CD4-positive, alpha-beta memory T cell (primary cell): ENCODE results near the gene ABI1. TPM values are rescaled to one million over a fixed set of nuclear protein-coding genes. Genes with fewer than 3 reads are reported as not detected.

Experiments
- CTCF ChIA-PET: fragments of 350-600 bp; sonication (Branson Sonifier 250); formaldehyde crosslinking; loops from one replicate; lab custom pipeline; 2021; ENCODE audit warnings: inconsistent platforms; ENCODE audit not compliant: partially characterized antibody; lab: Charles Lee
- POLR2A ChIA-PET: fragments of 350-600 bp; sonication (Branson Sonifier 250); formaldehyde crosslinking; loops from one replicate; lab custom pipeline; 2021; ENCODE audit not compliant: partially characterized antibody; lab: Charles Lee
- DNase-seq, 5 donors: peaks; one replicate each; pipeline versions ENCODE4 v3.0.0 to v3.0.0-alpha.2; 2020 to 2022; ENCODE audit warnings: mixed read lengths in 1 of 5
- H3K27ac ChIP-seq: one replicate; pipeline ENCODE4 v1.7.0; 2013; ENCODE audit warnings: low read depth, low read length
- H3K27me3 ChIP-seq: 2 replicates; pipeline ENCODE4 v1.7.0; 2013; ENCODE audit warnings: mild to moderate bottlenecking, low read length, moderate library complexity; ENCODE audit not compliant: insufficient read depth
- H3K36me3 ChIP-seq: 2 replicates; pipeline ENCODE4 v1.7.0; 2013; ENCODE audit warnings: mild to moderate bottlenecking, low read length, moderate library complexity; ENCODE audit not compliant: insufficient read depth
- H3K4me1 ChIP-seq: 2 replicates; pipeline ENCODE4 v1.7.0; 2013; ENCODE audit warnings: mild to moderate bottlenecking, low read length, moderate library complexity; ENCODE audit not compliant: insufficient read depth
- H3K4me3 ChIP-seq, 2 donors: one replicate each; pipeline ENCODE4 v1.7.0; 2013; ENCODE audit warnings: low read length in 2 of 2, mild to moderate bottlenecking in 1 of 2
- H3K9me3 ChIP-seq, 2 donors: one replicate each; pipeline ENCODE4 v1.7.0; 2013; ENCODE audit warnings: low read length in 2 of 2, control low read depth in 1 of 2; ENCODE audit not compliant: control insufficient read depth in 1 of 2
- H3K27ac Mint-ChIP-seq, 7 donors: one replicate each; pipeline ENCODE4 v1.8.0; 2020 to 2021; ENCODE audit warnings: mixed read lengths in 7 of 7, mild to moderate bottlenecking in 6 of 7, inconsistent platforms in 3 of 7, moderate library complexity in 3 of 7
- H3K27me3 Mint-ChIP-seq, 2 donors: one replicate each; pipeline ENCODE4 v1.8.0; 2020 to 2021; ENCODE audit warnings: mixed read lengths in 2 of 2
- H3K36me3 Mint-ChIP-seq, 2 donors: one replicate each; pipeline ENCODE4 v1.8.0; 2020 to 2021; ENCODE audit warnings: mixed read lengths in 2 of 2, inconsistent platforms in 1 of 2, mild to moderate bottlenecking in 1 of 2
- H3K4me1 Mint-ChIP-seq, 4 donors: one replicate each; pipeline ENCODE4 v1.8.0; 2020 to 2021; ENCODE audit warnings: mixed read lengths in 4 of 4, mild to moderate bottlenecking in 1 of 4
- H3K4me3 Mint-ChIP-seq, 8 donors: one replicate each; pipeline ENCODE4 v1.8.0; 2020 to 2021; ENCODE audit warnings: mixed read lengths in 8 of 8, mild to moderate bottlenecking in 7 of 8, moderate library complexity in 6 of 8, inconsistent platforms in 3 of 8
- H3K9me3 Mint-ChIP-seq, 8 donors: one replicate each; pipeline ENCODE4 v1.8.0; 2020 to 2021; ENCODE audit warnings: mixed read lengths in 8 of 8, mild to moderate bottlenecking in 5 of 8, inconsistent platforms in 3 of 8, moderate library complexity in 1 of 8
- intact Hi-C: fragments of 100-400 bp; cut with micrococcal nuclease; formaldehyde crosslinking; loops from one replicate; pipeline ENCODE4 v1.15.1; 2023
- polyA plus RNA-seq, 2 donors: library from polyadenylated mRNA; unstranded; fragments of 300-500 nt; fragmentation: Illumina TruSeq; gene quantifications; one replicate each; pipeline ENCODE4 v1.2.3, GENCODE V29; 2021
- total RNA-seq, 2 experiments: library from RNA; stranded (reverse); gene quantifications; one replicate each; pipeline ENCODE4 v1.2.3, GENCODE V29; 2021

The ABI1 gene
- total and polyA plus RNA-seq, 4 experiments from 2014 or later: 62.2 to 87.6 (median 71.4) TPM

DNA sequence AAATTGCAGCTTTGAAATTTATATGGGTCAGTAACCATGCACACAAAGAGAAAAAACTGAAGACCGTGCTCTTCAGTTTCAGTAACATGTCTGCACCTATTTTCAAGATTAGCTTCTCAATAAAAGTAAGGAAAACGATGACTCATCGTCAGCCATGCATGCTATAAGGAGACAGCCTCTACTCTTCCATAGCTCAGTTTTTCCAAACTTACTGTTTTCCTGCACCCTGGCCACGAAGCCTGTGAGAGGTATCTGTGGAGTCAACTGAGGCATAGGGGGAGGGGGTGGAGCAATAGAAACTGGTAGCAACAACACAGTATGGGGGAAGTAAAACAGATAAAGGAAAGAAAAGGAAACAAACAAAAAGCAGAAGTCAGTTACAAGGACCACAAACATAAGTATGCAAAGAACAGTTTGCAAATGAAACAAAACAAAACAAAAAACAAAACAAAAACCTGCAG lies 105.3 kb downstream of the ABI1 start:
- Mint-ChIP-seq H3K4me3 (no peak overlapping the region), H3K4me1 (peaks cover 0 to 4% (median 2%) of the 10 kb centered on the region in 4 donors), H3K9me3 (no peaks in the 10 kb centered on the region), H3K27me3 (no peaks in the 10 kb centered on the region), H3K36me3 (peaks cover 31 to 50% of the 10 kb centered on the region in 2 donors), H3K27ac (peak overlapping the region in 4 of 7 donors; percentile 18 to 86 (median 60))
- H3K9me3 ChIP-seq: no peaks in the 10 kb centered on the region
- no peaks in the 10 kb centered on the region for H3K4me1 ChIP-seq
- ChIA-PET POLR2A (no interaction called here), CTCF (no interaction called here)
- peaks cover 9% of the 10 kb centered on the region for H3K36me3 ChIP-seq
- no peaks in the 10 kb centered on the region for H3K27me3 ChIP-seq
- no peak overlapping the region for H3K27ac ChIP-seq
- DNase-seq: no peak
- no peak overlapping the region for H3K4me3 ChIP-seq
- intact Hi-C loops: no loop called here

DNA sequence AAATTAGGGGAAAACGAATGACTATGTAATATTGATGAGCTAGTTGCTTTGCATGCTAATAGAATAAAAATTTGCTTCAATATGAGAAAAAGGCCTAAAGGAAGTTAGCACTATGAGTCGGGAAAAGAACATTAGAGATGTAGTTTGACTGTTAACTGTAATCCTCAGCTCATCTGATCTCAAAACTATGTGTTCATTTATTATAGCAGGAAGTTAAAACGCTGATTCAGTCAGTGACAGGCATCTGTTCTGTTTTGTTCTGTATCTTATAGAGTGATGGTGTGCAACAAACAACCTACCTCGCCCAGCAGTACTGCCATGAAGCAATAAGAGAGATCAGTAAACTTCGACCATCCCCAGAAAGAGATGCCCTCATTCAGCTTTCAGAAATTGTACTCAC lies 114.7 kb downstream of the ABI1 start:
- Mint-ChIP-seq H3K4me1 (peaks cover 4 to 10% (median 6%) of the 10 kb centered on the region in 4 donors), H3K27ac (peak overlapping the region in 4 of 7 donors; percentile 15 to 63 (median 40)), H3K27me3 (no peaks in the 10 kb centered on the region), H3K36me3 (peaks cover 24 to 50% of the 10 kb centered on the region in 2 donors), H3K4me3 (no peak overlapping the region), H3K9me3 (no peaks in the 10 kb centered on the region)
- no peak overlapping the region for H3K4me3 ChIP-seq
- POLR2A ChIA-PET: no interaction called here
- intact Hi-C loops: no loop called here
- CTCF ChIA-PET: interaction anchor here (0.5 kb wide), 1 partner anchor 1041 kb away, joined by 3 read pairs; no protein-coding TSS in a partner anchor
- no peaks in the 10 kb centered on the region for H3K27me3 ChIP-seq
- H3K36me3 ChIP-seq: peaks cover 9% of the 10 kb centered on the region
- no peak for DNase-seq
- no peaks in the 10 kb centered on the region for H3K4me1 ChIP-seq
- H3K27ac ChIP-seq: no peak overlapping the region
- no peaks in the 10 kb centered on the region for H3K9me3 ChIP-seq

DNA sequence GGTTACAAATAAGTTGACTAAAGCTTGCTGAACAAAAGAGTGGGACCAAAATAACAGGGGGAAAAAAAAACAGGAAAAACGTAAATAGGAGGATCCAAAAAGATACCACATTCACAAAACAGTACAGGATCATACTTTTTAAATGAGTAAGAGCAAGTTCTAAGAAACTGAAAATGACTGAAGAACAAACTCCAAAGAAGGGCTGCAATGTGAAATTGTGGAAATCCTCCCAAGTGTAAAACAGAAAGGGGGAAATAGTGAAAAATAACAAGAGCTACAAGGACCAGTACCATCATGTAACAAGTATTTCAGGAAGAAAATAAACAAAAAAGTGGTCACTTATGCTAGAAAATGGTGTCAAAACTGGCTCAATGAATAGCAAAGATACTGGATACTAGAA lies 116.9 kb downstream of the ABI1 start:
- H3K27me3 Mint-ChIP-seq: no peaks in the 10 kb centered on the region

DNA sequence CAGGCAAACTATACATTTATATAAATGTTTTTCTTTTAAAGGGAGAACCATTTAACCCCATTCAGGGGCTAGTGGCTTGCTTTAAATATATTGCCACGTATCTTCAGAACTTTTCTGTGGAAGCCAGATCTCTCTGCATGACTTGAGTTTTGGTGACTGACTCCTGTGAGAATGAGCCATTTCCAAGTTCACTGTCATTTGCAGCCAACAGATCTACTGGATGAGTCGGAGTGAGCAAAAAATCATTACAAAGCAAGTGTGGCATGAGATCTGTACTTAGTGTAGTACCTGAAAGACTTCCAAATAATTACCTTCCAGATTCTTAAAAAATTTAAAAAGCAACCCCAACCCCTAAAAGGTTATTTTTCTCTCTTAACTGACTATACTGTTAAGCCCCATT lies 117.7 kb downstream of the ABI1 start:
- no peak overlapping the region for H3K27ac ChIP-seq
- H3K36me3 ChIP-seq: peaks cover 9% of the 10 kb centered on the region
- no peaks in the 10 kb centered on the region for H3K27me3 ChIP-seq
- no peak overlapping the region for H3K4me3 Mint-ChIP-seq
- no peak for DNase-seq
- H3K4me1 ChIP-seq: peaks cover 14% of the 10 kb centered on the region
- no peaks in the 10 kb centered on the region for H3K27me3 Mint-ChIP-seq
- intact Hi-C loops: no loop called here
- no peaks in the 10 kb centered on the region for H3K9me3 ChIP-seq
- H3K9me3 Mint-ChIP-seq: no peaks in the 10 kb centered on the region
- peaks cover 23 to 54% of the 10 kb centered on the region in 2 donors for H3K36me3 Mint-ChIP-seq
- H3K4me1 Mint-ChIP-seq: peaks cover 24 to 30% (median 27%) of the 10 kb centered on the region in 4 donors
- H3K4me3 ChIP-seq: no peak overlapping the region
- peak overlapping the region in 1 of 7 donors; percentile 74 for H3K27ac Mint-ChIP-seq
- ChIA-PET POLR2A (no interaction called here), CTCF (no interaction called here)

More for the DNA sequence above, 116.9 kb downstream of the ABI1 start:
- no peak overlapping the region for H3K4me3 ChIP-seq
- no peak overlapping the region for H3K27ac ChIP-seq
- Mint-ChIP-seq H3K4me3 (no peak overlapping the region), H3K36me3 (peaks cover 23 to 57% of the 10 kb centered on the region in 2 donors), H3K9me3 (no peaks in the 10 kb centered on the region), H3K27ac (peak overlapping the region in 3 of 7 donors; percentile 14 to 80 (median 47)), H3K4me1 (peaks cover 21 to 24% (median 22%) of the 10 kb centered on the region in 4 donors)
- H3K36me3 ChIP-seq: peaks cover 9% of the 10 kb centered on the region
- H3K9me3 ChIP-seq: no peaks in the 10 kb centered on the region
- DNase-seq: no peak
- no peaks in the 10 kb centered on the region for H3K27me3 ChIP-seq
- intact Hi-C loops: no loop called here
- H3K4me1 ChIP-seq: peaks cover 6% of the 10 kb centered on the region
- CTCF ChIA-PET: no interaction called here
- POLR2A ChIA-PET: no interaction called here

DNA sequence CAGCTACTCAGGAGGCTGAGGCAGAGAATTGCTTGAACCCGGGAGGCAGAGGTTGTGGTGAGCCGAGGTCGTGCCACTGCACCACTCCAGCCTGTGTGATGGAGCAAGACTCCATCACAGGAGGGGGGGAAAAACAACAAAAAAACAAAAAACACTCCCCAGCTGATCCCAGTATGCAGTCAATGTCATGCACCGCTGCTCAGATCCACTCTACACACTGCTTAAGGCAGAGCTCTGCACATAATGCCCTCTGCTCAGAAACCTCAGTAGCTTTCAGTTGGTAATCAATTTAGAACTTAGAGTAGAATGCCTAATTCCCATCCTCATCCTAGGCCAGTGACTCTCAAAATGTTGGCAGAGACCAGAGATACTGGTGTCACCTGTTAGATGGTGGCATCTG lies 119.4 kb downstream of the ABI1 start:
- Histone ChIP-seq H3K4me1 (peaks cover 19% of the 10 kb centered on the region), H3K4me3 (no peak overlapping the region), H3K27ac (no peak overlapping the region), H3K36me3 (peaks cover 5% of the 10 kb centered on the region), H3K9me3 (no peaks in the 10 kb centered on the region), H3K27me3 (no peaks in the 10 kb centered on the region)
- Mint-ChIP-seq H3K9me3 (no peaks in the 10 kb centered on the region), H3K27me3 (no peaks in the 10 kb centered on the region), H3K27ac (peak overlapping the region in 3 of 7 donors; percentile 17 to 74 (median 50)), H3K36me3 (peaks cover 23 to 47% of the 10 kb centered on the region in 2 donors), H3K4me1 (peaks cover 28 to 36% (median 33%) of the 10 kb centered on the region in 4 donors), H3K4me3 (no peak overlapping the region)
- DNase-seq: no peak
- ChIA-PET POLR2A (no interaction called here), CTCF (interaction anchor here (0.7 to 3.1 kb wide), 2 partner anchors 15 to 20 kb away, joined by 3 to 18 read pairs; no protein-coding TSS in a partner anchor)
- intact Hi-C loops: no loop called here

DNA sequence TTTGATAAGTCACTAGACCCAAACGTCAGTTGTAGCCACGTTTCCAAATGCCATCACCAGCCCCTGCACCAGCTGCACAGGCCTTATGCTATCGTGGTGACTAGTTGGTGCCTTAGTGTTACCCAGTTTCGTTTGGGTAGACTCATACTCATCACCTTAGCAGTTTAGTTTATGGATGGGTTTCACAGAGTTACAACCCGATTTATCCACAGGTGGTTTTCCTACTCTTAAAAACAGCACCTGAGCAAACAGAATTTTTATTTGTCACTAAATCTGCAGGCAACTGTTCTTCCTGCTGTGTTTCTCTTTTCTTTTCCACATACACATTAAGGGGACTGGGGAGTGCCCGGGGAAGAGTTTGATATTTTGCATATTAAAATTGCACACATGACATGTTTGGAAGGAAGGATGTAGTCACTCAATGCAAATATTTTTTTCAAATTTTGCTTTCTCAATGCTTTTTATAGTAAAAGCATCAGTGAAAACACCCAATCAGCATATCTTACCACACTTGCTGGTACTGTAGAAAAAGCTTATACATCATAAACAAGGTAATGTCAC lies 121.6 kb downstream of the ABI1 start:
- peak overlapping the region in 7 of 8 donors; percentile 5 to 55 (median 26) for H3K4me3 Mint-ChIP-seq
- peaks cover 21 to 42% of the 10 kb centered on the region in 2 donors for H3K36me3 Mint-ChIP-seq
- POLR2A ChIA-PET: interaction anchor here (1.8 kb wide), 1 partner anchor 13 kb away, joined by 5 read pairs; no protein-coding TSS in a partner anchor
- H3K9me3 ChIP-seq: no peaks in the 10 kb centered on the region
- H3K4me3 ChIP-seq: no peak overlapping the region
- peaks cover 26 to 36% (median 32%) of the 10 kb centered on the region in 4 donors for H3K4me1 Mint-ChIP-seq
- intact Hi-C loops: no loop called here
- H3K4me1 ChIP-seq: peaks cover 19% of the 10 kb centered on the region
- H3K27ac ChIP-seq: no peak overlapping the region
- peaks cover 5% of the 10 kb centered on the region for H3K36me3 ChIP-seq
- H3K27ac Mint-ChIP-seq: peak overlapping the region; percentile 65 to 92 (median 81)
- H3K27me3 Mint-ChIP-seq: no peaks in the 10 kb centered on the region
- CTCF ChIA-PET: interaction anchor here (3.1 kb wide), 1 partner anchor 12 kb away, joined by 18 read pairs; no protein-coding TSS in a partner anchor
- DNase-seq: no peak
- no peaks in the 10 kb centered on the region for H3K9me3 Mint-ChIP-seq
- H3K27me3 ChIP-seq: no peaks in the 10 kb centered on the region

DNA sequence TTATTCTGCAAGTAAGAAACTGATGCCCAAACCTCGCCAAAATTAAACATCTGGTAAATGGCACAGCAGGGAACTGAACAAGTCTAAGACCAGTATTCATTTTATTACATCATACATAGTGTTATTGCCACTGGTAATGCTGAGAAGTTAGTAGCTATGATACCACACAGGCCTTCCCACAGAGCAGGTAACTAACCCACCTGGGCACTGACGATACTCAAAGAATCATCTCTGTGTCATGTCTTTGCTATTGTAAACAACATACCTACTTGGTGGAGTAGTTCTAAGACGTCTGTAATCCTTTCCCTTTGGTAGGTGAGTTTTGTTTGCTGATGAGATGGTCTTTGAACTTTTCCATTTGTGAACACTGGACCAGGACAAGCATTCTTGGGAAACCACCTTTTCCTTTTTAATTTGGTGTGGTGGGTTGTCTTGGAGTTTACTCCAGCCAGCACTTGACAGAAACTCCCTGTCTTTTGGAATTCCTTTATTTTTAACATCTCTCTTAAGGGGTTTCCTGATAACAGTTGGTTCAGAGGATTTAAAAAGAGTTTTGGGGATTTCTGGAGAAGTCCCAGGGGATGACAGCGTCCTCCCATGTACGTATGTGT lies 122.4 kb downstream of the ABI1 start:
- CTCF ChIA-PET: no interaction called here
- no peaks in the 10 kb centered on the region for H3K27me3 Mint-ChIP-seq
- Histone ChIP-seq H3K36me3 (peaks cover 5% of the 10 kb centered on the region), H3K4me1 (peaks cover 19% of the 10 kb centered on the region), H3K27ac (no peak overlapping the region), H3K4me3 (no peak overlapping the region), H3K9me3 (no peaks in the 10 kb centered on the region), H3K27me3 (no peaks in the 10 kb centered on the region)
- peak in 3 of 5 donors; percentile 19 to 55 (median 24) for DNase-seq
- H3K4me3 Mint-ChIP-seq: no peak overlapping the region
- POLR2A ChIA-PET: no interaction called here
- peaks cover 14 to 36% of the 10 kb centered on the region in 2 donors for H3K36me3 Mint-ChIP-seq
- peaks cover 26 to 36% (median 31%) of the 10 kb centered on the region in 4 donors for H3K4me1 Mint-ChIP-seq
- intact Hi-C loops: no loop called here
- H3K9me3 Mint-ChIP-seq: no peaks in the 10 kb centered on the region
- peak overlapping the region; percentile 59 to 92 (median 78) for H3K27ac Mint-ChIP-seq
